HTERT RPE-1 (cell line): ENCODE data around the gene TANGO6.
"Not testable (repeated sequence)": the region's sequence is repeated elsewhere in the genome, so short reads cannot be mapped to it uniquely, and the experiment has no call there.

Source experiments
- in situ Hi-C: fragments of 300-500 bp; cut with MboI; formaldehyde crosslinking; loops from 4 replicates; pipeline ENCODE4 v1.14.3; 2020; ENCODE audit warnings: low sequenced_read_pairs

Gene TANGO6

DNA sequence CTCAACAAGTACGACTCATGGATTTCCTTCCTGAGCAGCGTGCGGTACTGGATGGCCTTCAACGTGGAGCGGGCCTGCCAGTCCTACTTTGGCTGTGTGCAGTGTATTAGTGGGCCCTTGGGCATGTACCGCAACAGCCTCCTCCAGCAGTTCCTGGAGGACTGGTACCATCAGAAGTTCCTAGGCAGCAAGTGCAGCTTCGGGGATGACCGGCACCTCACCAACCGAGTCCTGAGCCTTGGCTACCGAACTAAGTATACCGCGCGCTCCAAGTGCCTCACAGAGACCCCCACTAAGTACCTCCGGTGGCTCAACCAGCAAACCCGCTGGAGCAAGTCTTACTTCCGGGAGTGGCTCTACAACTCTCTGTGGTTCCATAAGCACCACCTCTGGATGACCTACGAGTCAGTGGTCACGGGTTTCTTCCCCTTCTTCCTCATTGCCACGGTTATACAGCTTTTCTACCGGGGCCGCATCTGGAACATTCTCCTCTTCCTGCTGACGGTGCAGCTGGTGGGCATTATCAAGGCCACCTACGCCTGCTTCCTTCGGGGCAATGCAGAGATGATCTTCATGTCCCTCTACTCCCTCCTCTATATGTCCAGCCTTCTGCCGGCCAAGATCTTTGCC lies 271.1 kb downstream of the TANGO6 start:
- in situ Hi-C loops, result no loop called here

DNA sequence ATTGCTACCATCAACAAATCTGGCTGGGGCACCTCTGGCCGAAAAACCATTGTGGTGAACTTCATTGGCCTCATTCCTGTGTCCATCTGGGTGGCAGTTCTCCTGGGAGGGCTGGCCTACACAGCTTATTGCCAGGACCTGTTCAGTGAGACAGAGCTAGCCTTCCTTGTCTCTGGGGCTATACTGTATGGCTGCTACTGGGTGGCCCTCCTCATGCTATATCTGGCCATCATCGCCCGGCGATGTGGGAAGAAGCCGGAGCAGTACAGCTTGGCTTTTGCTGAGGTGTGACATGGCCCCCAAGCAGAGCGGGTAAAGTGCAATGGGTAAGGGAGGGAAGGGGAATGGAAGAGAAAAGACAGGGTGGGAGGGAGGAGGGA lies 271.6 kb downstream of the TANGO6 start:
- in situ Hi-C loops, result no loop called here

DNA sequence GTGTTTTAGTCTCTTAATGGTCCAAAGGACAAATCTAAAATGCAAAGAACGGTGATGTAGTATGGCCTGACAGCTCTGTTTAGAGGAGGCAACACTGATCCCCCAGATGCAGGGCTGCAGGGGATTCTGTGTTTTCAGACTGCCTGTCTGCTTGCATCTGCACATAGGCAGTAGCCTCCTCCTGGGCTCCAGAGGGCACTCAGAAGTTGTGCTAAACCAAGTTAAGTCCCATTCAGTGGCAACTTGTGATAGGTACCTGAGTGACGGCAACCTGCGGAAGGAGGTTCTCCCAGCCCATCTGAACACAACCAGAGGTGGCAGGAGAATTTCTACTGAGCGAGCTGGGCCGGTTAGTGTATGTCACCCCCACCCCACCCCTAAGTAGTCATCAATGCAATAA lies 272.0 kb downstream of the TANGO6 start:
- in situ Hi-C loops, result no loop called here

DNA sequence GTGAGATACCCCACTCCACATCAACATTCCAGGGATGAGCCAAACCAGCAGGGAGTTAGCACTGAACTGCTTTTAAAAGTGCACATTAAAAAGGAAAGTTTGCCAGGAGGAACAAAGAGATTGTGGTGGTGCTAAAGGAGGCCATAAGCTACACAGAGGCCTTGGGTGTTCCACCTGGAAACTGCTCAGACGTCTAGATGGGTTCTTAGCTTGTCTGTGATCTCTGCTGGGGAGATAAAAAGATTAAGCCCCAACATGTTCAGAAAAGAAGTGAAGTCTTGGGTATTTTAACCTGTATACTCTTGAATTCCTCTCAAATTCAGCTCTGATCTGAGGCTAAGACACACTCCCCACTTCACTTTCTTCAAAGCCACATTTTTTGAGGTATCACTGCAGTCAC lies 272.5 kb downstream of the TANGO6 start:
- in situ Hi-C loops, result no loop called here

DNA sequence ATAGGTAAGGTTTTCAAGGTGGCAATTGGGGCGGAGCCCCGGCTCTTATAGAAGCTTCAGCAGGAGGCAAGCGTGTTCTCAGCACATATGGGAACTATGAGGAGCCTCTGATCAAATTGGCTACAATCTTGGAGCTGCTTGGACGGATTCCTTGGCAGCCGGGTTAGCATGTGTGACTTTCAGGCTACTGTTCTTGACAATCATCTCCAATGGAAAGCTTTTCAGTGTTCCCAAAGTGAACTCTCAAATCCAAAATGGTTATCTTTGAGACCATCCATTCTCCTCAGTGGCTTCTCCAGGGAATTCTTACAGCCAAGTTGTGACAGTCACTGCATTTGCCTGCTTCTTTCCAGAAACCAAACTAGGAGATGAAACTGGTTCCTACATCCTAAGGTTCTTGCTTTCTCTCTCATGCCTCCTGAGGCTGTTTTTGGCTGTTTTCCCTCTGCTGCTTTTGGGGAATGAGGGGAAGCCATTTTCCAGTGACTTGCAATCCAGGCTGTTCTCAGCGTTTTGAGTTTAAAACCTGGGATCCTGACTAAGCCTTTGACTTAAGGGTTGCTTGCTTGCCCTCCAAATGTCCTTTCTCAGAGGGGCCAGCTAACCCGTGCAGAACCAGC lies 273.0 kb downstream of the TANGO6 start:
- in situ Hi-C loops, result no loop called here

DNA sequence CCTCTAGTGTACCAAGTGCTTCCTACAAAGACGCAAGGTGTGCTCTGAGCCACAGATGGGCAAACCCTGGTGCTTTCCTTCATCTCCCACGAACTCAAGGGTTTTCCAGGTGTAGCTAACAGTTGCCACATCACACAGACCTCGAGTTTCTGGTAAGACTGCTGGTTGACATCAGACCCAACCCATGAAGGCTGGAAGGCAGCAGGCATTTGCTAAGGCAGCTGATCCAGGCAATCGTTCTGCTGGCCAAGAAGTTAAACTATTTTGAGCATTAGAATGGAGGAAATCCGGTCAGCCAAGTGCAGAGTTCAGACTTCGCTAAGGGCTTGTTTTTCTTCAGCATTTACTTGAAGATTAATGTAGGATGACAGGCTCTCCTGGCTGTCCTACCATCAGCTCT lies 273.6 kb downstream of the TANGO6 start:
- in situ Hi-C loops, result no loop called here

DNA sequence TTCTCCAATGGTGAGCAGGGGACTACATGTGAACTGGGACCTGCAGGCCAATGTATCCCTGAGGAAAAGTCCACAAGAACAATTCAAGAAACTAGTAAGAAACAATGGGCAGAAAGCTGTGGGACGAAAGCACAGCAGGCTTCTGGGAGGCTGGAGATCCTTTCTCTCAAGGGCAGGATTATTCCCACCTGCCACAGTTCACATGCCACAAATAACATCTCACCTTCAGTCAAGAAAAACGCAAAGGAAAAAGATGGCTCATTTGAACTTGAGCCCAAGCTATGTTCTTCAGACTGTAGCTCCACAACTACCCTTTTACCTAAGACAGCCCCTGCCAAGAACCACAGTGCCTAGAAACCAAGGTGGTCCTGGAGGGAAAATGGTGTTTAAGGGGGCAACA lies 275.1 kb downstream of the TANGO6 start:
- in situ Hi-C loops, result no loop called here

DNA sequence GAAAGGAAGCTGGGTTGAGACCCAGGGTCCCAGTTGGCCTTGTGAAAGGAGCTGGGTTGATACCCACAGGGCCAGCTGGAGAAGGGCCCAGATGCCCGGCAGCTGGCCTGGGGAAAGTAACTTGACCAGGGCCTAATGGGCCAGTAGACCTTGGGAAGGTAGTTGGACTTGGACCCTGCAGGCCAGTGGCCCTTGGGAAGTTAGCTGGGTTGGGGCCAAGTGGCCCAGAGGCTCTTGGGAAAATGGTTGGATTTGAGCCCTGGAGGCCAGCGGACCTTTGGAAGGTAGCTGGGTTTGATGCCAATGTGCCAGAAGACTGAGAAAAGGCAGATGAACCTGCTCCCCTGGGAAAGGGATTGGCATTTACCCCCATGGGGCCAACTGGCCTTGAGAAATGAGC lies 275.7 kb downstream of the TANGO6 start:
- in situ Hi-C loops, result no loop called here

DNA sequence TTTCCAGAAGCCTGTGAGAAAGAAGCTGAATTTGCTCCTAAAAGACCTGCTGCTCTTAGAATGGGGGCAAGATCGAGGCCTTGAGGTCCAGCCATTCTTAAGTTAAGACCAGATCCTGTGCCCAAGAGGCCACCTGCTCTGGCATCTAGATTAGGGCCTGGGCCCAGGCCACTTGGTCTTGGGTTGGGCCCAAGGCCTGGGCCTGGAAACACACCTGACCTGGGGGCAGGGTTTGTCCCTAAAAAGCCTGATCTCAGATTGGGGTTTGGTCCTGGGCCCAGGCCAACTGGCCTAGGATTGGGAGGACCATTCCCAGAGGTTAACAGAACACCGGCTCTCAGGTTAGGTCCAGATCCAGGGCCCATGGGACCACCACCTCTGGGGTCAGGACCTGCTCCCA lies 276.2 kb downstream of the TANGO6 start:
- in situ Hi-C loops, result no loop called here

DNA sequence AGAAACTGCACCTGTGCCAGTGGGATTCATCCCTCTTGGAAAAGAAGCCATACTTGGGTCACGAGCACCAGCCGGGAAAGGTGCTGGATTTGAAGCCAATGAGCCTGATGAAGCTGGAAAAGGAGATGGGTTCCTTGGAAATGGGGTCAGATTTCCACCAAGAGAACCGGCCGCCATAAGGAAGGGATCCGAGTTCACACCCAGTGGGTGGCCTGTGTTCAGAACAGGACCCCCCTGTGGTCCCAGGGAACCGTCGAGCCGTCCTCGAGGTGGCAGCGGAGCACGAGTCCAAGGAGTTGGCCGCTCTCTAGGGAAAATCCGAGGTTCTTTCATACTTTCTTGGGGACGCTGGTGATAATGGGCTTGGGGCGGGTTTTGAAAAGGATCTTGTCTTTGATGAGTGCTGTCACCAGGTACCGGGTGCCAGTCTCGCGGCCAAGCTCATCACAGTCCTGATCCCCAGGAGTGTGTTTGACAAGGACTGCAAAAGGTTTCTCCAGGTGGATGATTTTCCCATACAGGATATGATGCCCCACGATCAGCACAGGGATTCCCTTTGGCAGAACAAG lies 276.8 kb downstream of the TANGO6 start:
- in situ Hi-C loops, result no loop called here

DNA sequence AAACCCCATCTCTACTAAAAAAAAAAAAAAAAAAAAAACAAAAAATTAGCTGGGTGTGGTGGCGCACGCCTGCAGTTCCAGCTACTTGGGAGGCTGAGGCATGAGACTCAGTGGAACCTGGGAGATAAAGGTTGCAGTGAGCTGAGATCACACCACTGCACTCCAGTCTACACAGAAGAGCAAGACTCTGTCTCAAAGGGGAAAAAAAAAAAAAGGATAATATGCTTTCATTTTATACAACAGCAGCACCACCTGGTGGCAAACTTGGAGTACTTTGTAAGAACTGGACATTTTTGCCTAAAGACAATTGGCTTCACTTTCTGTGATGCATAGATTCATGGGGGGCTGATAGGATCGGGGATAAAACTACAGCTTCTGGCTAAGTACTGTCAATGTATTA lies 280.6 kb downstream of the TANGO6 start:
- in situ Hi-C loops, result no loop called here

DNA sequence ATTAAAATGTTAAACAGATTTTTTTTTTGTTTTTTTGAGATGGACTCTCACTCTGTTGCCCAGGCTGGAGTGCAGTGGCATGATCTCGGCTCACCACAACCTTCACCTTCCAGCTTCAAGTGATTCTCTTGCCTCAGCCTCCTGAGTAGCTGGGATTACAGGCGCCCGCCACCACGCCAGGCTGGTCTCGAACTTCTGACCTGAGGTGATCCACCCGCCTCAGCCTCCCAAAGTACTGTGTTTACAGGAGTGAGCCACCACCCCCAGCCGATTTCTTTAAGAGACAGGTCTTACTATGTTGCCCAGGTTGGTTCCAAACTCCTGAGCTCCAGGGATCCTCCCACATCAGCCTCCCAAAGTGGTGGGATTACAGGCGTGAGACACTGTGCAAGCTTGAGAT lies 281.1 kb downstream of the TANGO6 start:
- in situ Hi-C loops, result not testable (repeated sequence)

DNA sequence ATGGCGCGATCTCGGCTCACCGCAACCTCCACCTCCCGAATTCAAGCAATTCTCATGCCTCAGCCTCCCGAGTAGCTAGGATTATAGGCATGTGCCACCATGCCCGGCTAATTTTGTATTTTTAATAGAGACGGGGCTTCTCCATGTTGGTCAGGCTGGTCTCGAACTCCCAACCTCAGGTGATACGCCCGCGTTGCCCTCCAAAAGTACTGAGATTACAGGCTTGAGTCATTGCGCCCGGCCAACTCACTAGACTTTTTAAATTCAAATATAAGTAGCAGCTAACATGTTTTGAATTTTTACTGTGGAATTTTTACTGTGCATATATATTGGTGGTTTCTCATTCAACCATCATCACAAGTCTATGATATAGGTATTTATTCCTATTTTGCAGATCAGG lies 281.6 kb downstream of the TANGO6 start:
- in situ Hi-C loops, result not testable (repeated sequence)

DNA sequence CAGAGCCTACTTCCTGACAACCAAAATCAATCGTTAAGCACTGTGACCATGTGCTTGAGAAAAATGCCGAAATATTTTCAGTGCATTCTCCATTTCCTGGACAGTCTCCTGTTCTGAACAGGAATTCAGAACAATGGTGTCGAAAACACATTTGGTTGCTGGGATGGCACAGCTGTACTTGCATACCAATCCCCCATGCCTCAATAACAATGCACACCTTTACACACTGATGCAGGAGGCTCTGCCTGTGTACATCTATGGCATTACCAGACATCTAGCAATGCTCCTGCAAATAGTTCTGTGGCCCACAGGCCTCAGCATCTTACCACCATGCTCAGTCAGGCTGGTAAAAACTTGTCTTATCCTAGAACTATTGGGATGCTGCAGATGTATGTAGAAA lies 282.9 kb downstream of the TANGO6 start:
- in situ Hi-C loops, result no loop called here

DNA sequence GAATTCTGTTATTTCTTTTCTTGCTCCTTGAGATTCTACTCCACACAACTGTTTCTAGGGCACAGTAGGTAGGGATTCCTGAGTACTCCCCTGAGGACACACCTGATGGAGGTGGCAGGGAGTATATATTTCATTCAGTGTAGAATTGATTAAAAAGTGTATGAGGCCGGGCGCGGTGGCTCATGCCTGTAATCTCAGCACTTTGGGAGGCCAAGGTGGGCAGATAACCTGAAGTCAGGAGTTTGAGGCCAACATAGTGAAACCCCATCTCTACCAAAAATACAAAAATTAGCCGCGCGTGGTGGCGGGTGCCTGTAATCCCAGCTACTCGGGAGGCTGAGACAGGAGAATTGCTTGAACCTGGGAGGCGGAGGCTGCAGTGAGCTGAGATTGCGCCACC lies 283.5 kb downstream of the TANGO6 start:
- in situ Hi-C loops, result not testable (repeated sequence)

DNA sequence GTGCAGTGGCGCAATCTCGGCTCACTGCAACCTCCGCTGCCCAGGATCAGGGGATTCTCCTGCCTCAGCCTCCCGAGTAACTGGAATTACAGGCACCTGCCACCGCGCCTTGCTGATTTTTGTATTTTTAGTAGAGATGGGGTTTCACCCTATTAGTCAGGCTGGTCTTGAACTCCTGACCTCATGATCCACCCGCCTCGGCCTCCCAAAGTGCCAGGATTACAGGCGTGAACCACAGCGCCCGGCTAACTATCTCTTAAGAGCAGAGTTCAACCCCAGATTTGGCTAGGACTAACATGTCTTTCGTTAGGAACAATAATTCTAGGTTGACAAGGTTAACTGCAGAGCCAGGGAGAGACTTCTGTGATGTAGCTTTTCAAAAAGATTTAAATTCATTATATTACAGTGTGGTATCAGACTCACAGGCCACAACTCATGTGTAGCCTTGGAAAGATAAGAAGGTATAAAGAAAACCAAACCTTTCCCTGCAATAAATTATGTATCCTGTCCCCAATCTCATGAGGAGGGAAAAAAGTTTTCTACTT lies 284.7 kb downstream of the TANGO6 start:
- in situ Hi-C loops, result no loop called here

DNA sequence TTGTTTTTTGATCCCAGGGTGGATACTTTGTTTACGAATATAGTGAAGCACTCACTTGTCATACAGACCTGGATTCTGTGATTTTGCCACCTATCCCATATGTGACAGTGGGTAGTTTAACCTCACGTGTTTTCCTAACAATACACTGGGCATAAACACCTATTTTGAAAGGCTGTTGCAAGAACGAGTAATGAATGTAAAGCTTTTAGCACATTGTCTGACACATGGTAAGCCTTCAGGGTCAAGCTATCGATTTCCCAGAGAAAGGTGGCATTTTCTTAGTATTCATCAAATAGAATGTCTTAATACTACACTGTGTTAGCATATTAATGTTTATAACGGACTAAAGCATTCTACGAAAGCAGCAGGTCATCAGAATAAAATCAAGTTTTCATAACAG lies 287.1 kb downstream of the TANGO6 start:
- in situ Hi-C loops, result no loop called here

DNA sequence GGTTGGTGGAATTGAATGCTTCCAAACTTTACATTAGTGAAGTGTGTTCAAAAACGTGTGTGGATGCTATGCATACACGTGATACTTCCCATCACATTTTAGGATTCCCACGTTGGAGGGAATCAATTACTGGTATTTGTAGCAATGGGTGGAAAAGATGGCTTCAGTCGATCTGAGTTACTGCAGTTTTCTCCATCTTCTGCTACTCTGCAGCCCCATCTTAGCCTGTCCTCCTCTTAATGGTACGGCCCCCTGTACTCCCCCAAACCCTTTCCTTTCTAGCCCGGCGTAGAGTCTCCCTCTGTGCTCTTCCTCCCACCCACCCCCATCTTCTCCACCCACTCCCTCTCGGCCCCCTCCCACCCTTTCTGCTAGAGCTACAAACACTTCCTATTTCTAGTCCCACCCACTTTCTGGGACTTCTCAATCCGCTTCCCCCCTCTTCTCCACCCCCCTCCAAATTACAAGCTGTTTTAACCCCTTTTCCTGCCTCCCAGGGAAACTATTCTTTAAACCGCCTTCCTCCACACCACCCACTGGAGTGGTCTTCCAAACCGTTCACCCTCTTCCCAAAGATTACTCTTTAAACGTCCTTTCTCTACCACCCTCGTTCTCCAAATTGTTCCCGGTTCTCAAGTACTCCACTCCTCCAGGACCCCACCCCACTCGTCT lies 288.0 kb downstream of the TANGO6 start:
- in situ Hi-C loops, result no loop called here

DNA sequence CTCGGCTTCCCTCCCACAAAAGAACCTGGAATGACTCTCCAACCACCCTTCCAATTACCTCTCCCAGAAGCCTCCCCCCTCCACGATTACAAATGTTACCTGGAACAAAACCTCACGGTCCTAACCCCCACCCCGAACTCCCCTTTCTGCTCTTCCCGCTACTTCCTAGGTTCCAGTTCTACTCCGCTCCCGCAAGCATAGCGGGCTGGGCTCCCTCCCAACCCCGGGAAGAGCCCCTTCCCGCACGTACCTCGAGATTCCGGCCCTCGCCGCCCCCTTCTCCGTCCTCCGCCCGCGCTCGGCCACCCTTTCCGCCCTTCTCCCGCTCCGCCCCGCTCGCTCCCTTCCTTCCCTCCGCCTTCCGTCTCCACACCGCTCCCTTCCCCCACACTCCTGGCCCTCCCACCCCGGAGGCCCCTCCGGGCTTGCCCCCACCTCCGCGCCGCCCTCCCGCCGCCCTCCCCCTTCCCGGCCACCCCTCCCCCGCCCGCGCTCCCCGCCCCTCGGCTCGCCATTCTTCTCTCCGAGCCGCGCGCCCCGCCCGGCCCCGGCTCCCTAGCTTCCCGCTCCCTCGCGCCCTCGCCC lies 288.6 kb downstream of the TANGO6 start:
- in situ Hi-C loops, result no loop called here

DNA sequence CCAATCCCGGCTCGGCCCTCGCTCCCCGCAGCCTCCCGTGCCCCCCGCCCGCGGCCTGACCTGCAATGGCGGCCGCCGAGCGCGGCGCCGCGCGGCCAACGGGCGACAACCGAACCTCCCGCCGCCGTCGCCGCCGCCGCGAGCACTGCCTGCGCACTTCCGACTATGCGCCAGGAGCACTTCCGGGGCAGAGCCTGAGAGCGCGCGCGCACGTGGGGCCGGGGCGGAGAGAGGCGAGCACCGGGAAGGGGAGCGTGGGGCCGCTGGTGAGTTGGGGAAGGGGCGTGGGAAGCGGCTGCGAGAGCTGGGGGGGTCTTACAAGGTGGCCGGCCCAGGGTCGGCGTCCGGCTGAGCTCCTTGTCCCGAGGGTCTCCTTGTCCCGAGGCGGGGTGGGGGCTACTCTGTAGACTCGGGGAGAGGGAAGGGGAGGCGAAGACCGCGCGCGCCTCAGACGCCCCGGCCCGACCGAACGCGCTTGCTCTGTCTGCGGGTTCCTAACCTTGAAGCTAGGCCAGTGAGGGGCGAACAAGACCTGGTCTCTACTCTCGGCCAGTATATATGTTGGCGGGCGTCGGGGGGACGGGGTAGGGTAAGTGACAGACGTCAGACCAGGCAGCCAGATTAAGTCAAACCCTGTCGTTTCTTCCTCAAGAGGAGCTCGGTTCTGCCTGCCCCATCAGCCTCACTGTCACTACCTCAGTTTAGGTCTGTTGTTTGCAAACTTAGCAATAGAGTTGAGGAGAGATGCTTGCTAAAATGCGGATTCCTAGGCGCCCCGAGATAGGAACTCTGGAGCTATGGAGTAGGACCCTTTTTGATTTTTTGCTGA lies 289.3 kb downstream of the TANGO6 start, which contains the start of the genes CHTF8 and UTP4:
Gene CHTF8, minus strand, starts transcription at position 165 of the 829 bp plus-strand sequence. CDS start 11,130 bp downstream, outside the sequence.
Gene UTP4, plus strand, starts transcription at position 226 of the 829 bp plus-strand sequence. CDS start 811 bp downstream, outside the sequence.
- in situ Hi-C loops, result no loop called here
